ENCODE results near the gene ZNF800.

The ZNF800 gene

DNA sequence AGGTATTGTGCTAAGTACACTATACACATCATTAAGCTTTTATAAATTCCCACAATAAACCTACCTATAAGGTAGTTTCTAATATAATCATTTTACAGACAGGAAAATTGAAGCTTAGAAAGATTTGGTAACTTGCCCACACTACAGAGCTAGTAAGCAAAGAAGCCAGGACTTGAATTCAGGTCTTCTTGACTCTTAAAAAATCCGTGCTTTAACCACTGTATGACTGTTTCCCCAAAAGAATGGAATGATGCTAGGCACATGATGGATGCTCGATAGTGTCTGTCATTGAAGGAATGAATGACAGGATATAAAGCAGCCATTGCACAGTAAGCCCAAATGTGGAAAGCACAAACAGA, 26.6 kb downstream of the ZNF800 start:
- ChIA-PET CTCF (interaction anchor here (0.8 kb wide), 1 partner anchor 17 kb away, joined by 3 read pairs; no protein-coding TSS in a partner anchor), POLR2A (no interaction called here)
- Histone ChIP-seq H3K27ac (ENCODE audit: insufficient read depth in 1 of 2, low read depth in 1 of 2, low read length in 2 of 2, poor library complexity in 1 of 2, severe bottlenecking in 2 of 2) (no peak overlapping the region), H3K27me3 (replicated peaks in 2 of 5; ENCODE audit: control insufficient read depth in 4 of 5, insufficient read depth in 5 of 5, low read length in 4 of 5) (no peaks in the 10 kb centered on the region), H3K36me3 (ENCODE audit: control insufficient read depth in 4 of 4, insufficient read depth in 4 of 4, low read length in 3 of 4) (peaks cover 9 to 61% (median 29%) of the 10 kb centered on the region in 4 experiments), H3K4me3 (ENCODE audit: control insufficient read depth in 1 of 7, extremely low read depth in 1 of 7, insufficient read depth in 4 of 7, low read depth in 2 of 7, low read length in 6 of 7) (no peak overlapping the region), H3K9me3 (ENCODE audit: control extremely low read depth in 1 of 5, control insufficient read depth in 4 of 5, insufficient read depth in 2 of 5, low read depth in 1 of 5, low read length in 4 of 5) (no peaks in the 10 kb centered on the region), H3K4me1 (ENCODE audit: control extremely low read depth in 1 of 4, control insufficient read depth in 4 of 4, insufficient read depth in 4 of 4, low read length in 3 of 4) (no peaks in the 10 kb centered on the region)
- WGBS (ENCODE audit: insufficient coverage) = 100% methylated on average over 1 of the region's 2 CpGs
- no peak for DNase-seq

DNA sequence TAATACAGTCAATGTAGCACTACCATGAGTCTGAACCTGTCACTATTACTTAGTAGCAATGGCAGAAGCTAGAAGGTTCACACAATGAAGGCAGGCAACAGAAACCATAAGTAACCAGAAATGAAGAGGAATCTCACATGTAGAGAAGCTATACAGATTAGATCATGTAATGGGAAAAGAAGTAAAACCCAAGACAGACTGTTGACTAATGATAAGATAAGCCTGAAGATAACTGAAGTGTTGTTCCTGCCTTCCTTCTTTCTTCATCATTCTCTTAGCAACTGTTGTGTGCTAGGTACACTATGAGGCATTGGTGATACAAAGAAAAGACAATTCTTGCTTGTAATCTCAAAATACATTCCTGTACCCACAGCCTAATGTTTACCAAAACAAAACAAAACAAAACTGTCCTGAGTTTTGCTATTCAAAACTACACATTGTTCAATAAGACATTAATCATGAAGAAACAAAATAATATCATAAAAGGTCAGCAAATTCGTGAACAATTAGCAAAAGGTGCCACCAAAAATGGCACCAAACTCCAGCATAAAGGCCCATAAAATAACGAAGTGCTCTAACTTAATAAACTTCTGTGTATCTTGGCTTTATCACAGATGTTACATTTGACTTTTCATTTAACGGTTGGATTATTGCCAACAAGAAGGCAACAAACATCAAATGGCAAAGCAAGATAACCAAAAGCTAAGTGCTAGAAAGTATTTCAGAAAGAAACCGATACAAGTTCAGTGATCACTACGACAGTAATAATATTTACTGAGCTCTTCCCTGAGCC, 27.1 kb downstream of the ZNF800 start:
- POLR2A ChIA-PET = no interaction called here
- Histone ChIP-seq H3K4me3 (ENCODE audit: control insufficient read depth in 1 of 7, extremely low read depth in 1 of 7, insufficient read depth in 4 of 7, low read depth in 2 of 7, low read length in 6 of 7) (no peak overlapping the region), H3K36me3 (ENCODE audit: control insufficient read depth in 4 of 4, insufficient read depth in 4 of 4, low read length in 3 of 4) (peaks cover 12 to 66% (median 30%) of the 10 kb centered on the region in 4 experiments), H3K4me1 (ENCODE audit: control extremely low read depth in 1 of 4, control insufficient read depth in 4 of 4, insufficient read depth in 4 of 4, low read length in 3 of 4) (no peaks in the 10 kb centered on the region), H3K9me3 (ENCODE audit: control extremely low read depth in 1 of 5, control insufficient read depth in 4 of 5, insufficient read depth in 2 of 5, low read depth in 1 of 5, low read length in 4 of 5) (no peaks in the 10 kb centered on the region), H3K27ac (ENCODE audit: insufficient read depth in 1 of 2, low read depth in 1 of 2, low read length in 2 of 2, poor library complexity in 1 of 2, severe bottlenecking in 2 of 2) (no peak overlapping the region), H3K27me3 (replicated peaks in 2 of 5; ENCODE audit: control insufficient read depth in 4 of 5, insufficient read depth in 5 of 5, low read length in 4 of 5) (no peaks in the 10 kb centered on the region)
- DNase-seq = peak in 1 of 3 donors; percentile 40
- WGBS (ENCODE audit: insufficient coverage) = 100% methylated on average over 4 of the region's 5 CpGs
- CTCF ChIA-PET = interaction anchor here (0.7 to 1.3 kb wide), 3 partner anchors 11 to 20 kb away, joined by 3 to 5 read pairs (median 4); no protein-coding TSS in a partner anchor

DNA sequence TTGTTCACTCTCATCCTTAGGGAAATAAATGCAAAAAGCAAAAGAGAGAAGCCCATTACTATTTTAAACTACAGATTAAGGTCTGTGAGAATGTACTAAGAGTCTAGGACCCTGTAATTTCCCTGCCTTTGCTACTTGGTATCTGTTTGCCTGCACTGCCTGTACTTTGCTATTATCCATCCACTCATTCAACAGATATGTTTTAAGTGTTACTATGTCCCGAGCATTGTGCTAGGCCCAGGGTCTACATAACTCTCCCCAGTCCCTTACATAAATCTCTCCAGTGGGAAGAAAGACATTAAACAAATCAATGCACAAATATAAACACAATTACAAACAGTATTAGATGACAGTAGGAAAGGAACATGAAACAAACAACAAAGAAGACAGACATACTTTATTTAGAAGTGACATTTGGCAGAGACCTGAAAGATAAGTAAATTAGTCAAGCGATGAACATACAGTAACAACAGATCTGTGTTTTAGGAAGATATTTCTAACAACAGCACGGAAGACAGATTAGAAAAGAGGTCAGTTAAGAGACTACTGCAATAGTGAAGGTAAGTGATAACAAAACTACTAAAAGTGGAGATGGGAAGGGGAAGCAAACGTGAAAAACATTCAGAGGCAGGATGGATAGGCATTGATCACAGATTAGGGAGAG, 30.0 kb downstream of the ZNF800 start:
- no peaks in the 10 kb centered on the region for H3K4me1 ChIP-seq (ENCODE audit: control extremely low read depth in 1 of 4, control insufficient read depth in 4 of 4, insufficient read depth in 4 of 4, low read length in 3 of 4)
- CTCF ChIA-PET = no interaction called here
- WGBS (ENCODE audit: insufficient coverage) = 90% methylated on average over 4 of the region's 4 CpGs
- DNase-seq = no peak
- no peaks in the 10 kb centered on the region for H3K27me3 ChIP-seq (replicated peaks in 2 of 5; ENCODE audit: control insufficient read depth in 4 of 5, insufficient read depth in 5 of 5, low read length in 4 of 5)
- H3K4me3 ChIP-seq (ENCODE audit: control insufficient read depth in 1 of 7, extremely low read depth in 1 of 7, insufficient read depth in 4 of 7, low read depth in 2 of 7, low read length in 6 of 7) = no peak overlapping the region
- H3K36me3 ChIP-seq (ENCODE audit: control insufficient read depth in 4 of 4, insufficient read depth in 4 of 4, low read length in 3 of 4) = peaks cover 12 to 51% (median 30%) of the 10 kb centered on the region in 4 experiments
- no peaks in the 10 kb centered on the region for H3K9me3 ChIP-seq (ENCODE audit: control extremely low read depth in 1 of 5, control insufficient read depth in 4 of 5, insufficient read depth in 2 of 5, low read depth in 1 of 5, low read length in 4 of 5)
- H3K27ac ChIP-seq (ENCODE audit: insufficient read depth in 1 of 2, low read depth in 1 of 2, low read length in 2 of 2, poor library complexity in 1 of 2, severe bottlenecking in 2 of 2) = no peak overlapping the region
- POLR2A ChIA-PET = no interaction called here

DNA sequence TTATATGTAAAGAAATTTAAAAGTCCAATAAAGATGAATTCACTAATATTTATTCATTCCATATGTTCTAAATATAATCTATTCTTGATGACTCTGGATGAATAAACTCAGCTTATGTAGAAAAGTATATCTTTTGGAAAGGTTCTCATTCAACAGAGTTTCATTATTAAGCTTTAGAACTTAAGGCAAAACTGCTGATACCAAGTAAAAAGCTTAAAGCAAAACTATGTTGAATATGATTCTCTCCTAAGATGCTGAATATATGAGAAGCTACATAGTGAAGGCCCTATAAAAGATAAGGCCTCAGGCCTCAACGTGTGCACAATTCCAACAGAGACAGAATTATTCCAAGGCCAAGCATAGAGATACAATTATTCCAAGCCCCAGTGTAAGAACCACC, 30.8 kb downstream of the ZNF800 start:
- DNase-seq = no peak
- H3K36me3 ChIP-seq (ENCODE audit: control insufficient read depth in 4 of 4, insufficient read depth in 4 of 4, low read length in 3 of 4) = peaks cover 16 to 55% (median 30%) of the 10 kb centered on the region in 4 experiments
- ChIA-PET POLR2A (no interaction called here), CTCF (no interaction called here)
- no peaks in the 10 kb centered on the region for H3K9me3 ChIP-seq (ENCODE audit: control extremely low read depth in 1 of 5, control insufficient read depth in 4 of 5, insufficient read depth in 2 of 5, low read depth in 1 of 5, low read length in 4 of 5)
- H3K27me3 ChIP-seq (replicated peaks in 2 of 5; ENCODE audit: control insufficient read depth in 4 of 5, insufficient read depth in 5 of 5, low read length in 4 of 5) = no peaks in the 10 kb centered on the region
- no peak overlapping the region for H3K27ac ChIP-seq (ENCODE audit: insufficient read depth in 1 of 2, low read depth in 1 of 2, low read length in 2 of 2, poor library complexity in 1 of 2, severe bottlenecking in 2 of 2)
- WGBS (ENCODE audit: insufficient coverage) = 100% methylated on average over 1 of the region's 1 CpG
- no peak overlapping the region for H3K4me3 ChIP-seq (ENCODE audit: control insufficient read depth in 1 of 7, extremely low read depth in 1 of 7, insufficient read depth in 4 of 7, low read depth in 2 of 7, low read length in 6 of 7)
- no peaks in the 10 kb centered on the region for H3K4me1 ChIP-seq (ENCODE audit: control extremely low read depth in 1 of 4, control insufficient read depth in 4 of 4, insufficient read depth in 4 of 4, low read length in 3 of 4)

DNA sequence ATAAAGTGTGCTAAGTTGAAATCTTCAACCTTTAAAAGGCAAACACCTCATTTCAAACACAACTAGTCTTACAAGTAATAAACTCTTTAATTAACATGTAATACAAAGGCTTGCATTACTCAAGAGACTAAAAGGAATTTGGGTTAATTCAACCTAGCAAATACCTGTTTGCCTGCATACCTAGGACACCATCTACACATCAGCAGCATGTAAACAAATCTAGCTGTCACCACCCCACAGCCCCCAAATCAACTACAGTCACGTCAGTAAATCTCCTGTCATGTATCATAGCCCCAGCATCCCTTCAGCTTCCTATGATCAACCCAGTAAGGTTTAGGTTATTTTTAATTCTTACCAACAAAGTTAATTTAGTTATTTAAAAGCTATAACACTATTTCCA, 33.5 kb downstream of the ZNF800 start:
- Histone ChIP-seq H3K4me1 (ENCODE audit: control extremely low read depth in 1 of 4, control insufficient read depth in 4 of 4, insufficient read depth in 4 of 4, low read length in 3 of 4) (no peaks in the 10 kb centered on the region), H3K27me3 (replicated peaks in 2 of 5; ENCODE audit: control insufficient read depth in 4 of 5, insufficient read depth in 5 of 5, low read length in 4 of 5) (no peaks in the 10 kb centered on the region), H3K4me3 (ENCODE audit: control insufficient read depth in 1 of 7, extremely low read depth in 1 of 7, insufficient read depth in 4 of 7, low read depth in 2 of 7, low read length in 6 of 7) (no peak overlapping the region), H3K36me3 (ENCODE audit: control insufficient read depth in 4 of 4, insufficient read depth in 4 of 4, low read length in 3 of 4) (peaks cover 13 to 40% (median 21%) of the 10 kb centered on the region in 4 experiments), H3K27ac (ENCODE audit: insufficient read depth in 1 of 2, low read depth in 1 of 2, low read length in 2 of 2, poor library complexity in 1 of 2, severe bottlenecking in 2 of 2) (no peak overlapping the region), H3K9me3 (ENCODE audit: control extremely low read depth in 1 of 5, control insufficient read depth in 4 of 5, insufficient read depth in 2 of 5, low read depth in 1 of 5, low read length in 4 of 5) (no peaks in the 10 kb centered on the region)
- CTCF ChIA-PET = no interaction called here
- WGBS (ENCODE audit: insufficient coverage) = no CpG with 5 or more reads among the region's 1 CpG
- POLR2A ChIA-PET = no interaction called here
- DNase-seq = no peak

DNA sequence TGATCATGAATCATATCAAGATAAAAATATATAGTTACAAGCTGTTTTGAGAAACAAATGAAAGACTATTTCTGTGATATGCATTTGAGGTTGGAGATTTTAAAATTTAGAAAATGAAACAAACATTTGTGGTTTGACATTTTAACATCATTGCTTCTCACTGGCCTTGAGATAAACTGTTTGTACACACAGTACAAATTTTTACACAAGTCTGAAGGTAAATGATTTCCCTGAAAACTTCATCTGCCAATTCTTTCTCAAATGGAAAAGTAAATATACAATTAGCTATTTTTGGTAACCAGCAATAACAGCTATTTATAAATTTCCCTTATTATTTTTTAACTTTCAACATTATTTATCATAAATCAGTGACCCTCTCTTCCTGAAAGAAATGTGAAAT, 38.6 kb downstream of the ZNF800 start:
- Histone ChIP-seq H3K4me3 (ENCODE audit: control insufficient read depth in 1 of 7, extremely low read depth in 1 of 7, insufficient read depth in 4 of 7, low read depth in 2 of 7, low read length in 6 of 7) (no peak overlapping the region), H3K36me3 (ENCODE audit: control insufficient read depth in 4 of 4, insufficient read depth in 4 of 4, low read length in 3 of 4) (peaks cover under 1 to 9% (median 6%) of the 10 kb centered on the region in 4 experiments), H3K9me3 (ENCODE audit: control extremely low read depth in 1 of 5, control insufficient read depth in 4 of 5, insufficient read depth in 2 of 5, low read depth in 1 of 5, low read length in 4 of 5) (no peaks in the 10 kb centered on the region), H3K27ac (ENCODE audit: insufficient read depth in 1 of 2, low read depth in 1 of 2, low read length in 2 of 2, poor library complexity in 1 of 2, severe bottlenecking in 2 of 2) (no peak overlapping the region), H3K27me3 (replicated peaks in 2 of 5; ENCODE audit: control insufficient read depth in 4 of 5, insufficient read depth in 5 of 5, low read length in 4 of 5) (no peaks in the 10 kb centered on the region), H3K4me1 (ENCODE audit: control extremely low read depth in 1 of 4, control insufficient read depth in 4 of 4, insufficient read depth in 4 of 4, low read length in 3 of 4) (no peaks in the 10 kb centered on the region)
- ChIA-PET POLR2A (no interaction called here), CTCF (interaction anchor here (1.5 to 1.8 kb wide), 2 partner anchors 11 to 50 kb away, joined by 4 to 5 read pairs; no protein-coding TSS in a partner anchor)
- no peak for DNase-seq

DNA sequence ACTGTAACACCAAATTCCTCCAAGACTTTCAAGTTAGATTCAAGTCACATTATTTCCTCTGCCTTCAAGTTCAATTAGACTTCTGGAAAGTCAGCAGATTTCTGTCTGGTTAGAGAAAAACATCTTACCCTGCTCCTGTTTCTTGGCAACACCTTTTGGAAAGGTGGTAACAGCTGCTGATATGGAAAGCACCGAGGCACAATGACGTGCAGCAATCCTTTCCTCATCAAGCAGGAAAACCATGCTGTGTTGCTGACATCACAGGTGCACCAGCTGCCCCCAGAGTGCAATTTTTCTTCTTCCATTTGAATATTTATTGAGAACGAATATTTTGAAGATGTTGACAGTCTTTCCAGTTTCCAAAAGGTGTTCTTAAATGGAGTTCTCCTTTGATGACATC, 41.9 kb downstream of the ZNF800 start:
- ChIA-PET POLR2A (no interaction called here), CTCF (interaction anchor here (1.3 to 1.9 kb wide), 2 partner anchors 42 to 97 kb away, joined by 3 to 6 read pairs; partner anchors contain the start of gene ZNF800)
- Histone ChIP-seq H3K36me3 (ENCODE audit: control insufficient read depth in 4 of 4, insufficient read depth in 4 of 4, low read length in 3 of 4) (peaks cover 0 to 3% (median 1%) of the 10 kb centered on the region in 4 experiments), H3K27me3 (replicated peaks in 2 of 5; ENCODE audit: control insufficient read depth in 4 of 5, insufficient read depth in 5 of 5, low read length in 4 of 5) (peaks cover 2 to 11% (median 3%) of the 10 kb centered on the region in 5 experiments), H3K27ac (ENCODE audit: insufficient read depth in 1 of 2, low read depth in 1 of 2, low read length in 2 of 2, poor library complexity in 1 of 2, severe bottlenecking in 2 of 2) (no peak overlapping the region), H3K9me3 (ENCODE audit: control extremely low read depth in 1 of 5, control insufficient read depth in 4 of 5, insufficient read depth in 2 of 5, low read depth in 1 of 5, low read length in 4 of 5) (peaks cover 0 to 4% (median 0%) of the 10 kb centered on the region in 5 experiments), H3K4me3 (ENCODE audit: control insufficient read depth in 1 of 7, extremely low read depth in 1 of 7, insufficient read depth in 4 of 7, low read depth in 2 of 7, low read length in 6 of 7) (no peak overlapping the region), H3K4me1 (ENCODE audit: control extremely low read depth in 1 of 4, control insufficient read depth in 4 of 4, insufficient read depth in 4 of 4, low read length in 3 of 4) (peaks cover 3 to 7% (median 6%) of the 10 kb centered on the region in 4 experiments)
- no peak for DNase-seq
- 78% methylated on average over 3 of the region's 3 CpGs for WGBS (ENCODE audit: insufficient coverage)
